Thyroid gland (tissue), 4 donors: ENCODE measurements around the gene OST4. TPM values are rescaled to one million over a fixed set of nuclear protein-coding genes. Genes with fewer than 3 reads are reported as not detected.
A peak's percentile ranks its signal among the peaks of the same experiment; 100 is the strongest.

Experiments
- DNase-seq, 2 donors: peaks; one replicate each; pipeline ENCODE4 v3.0.0-alpha.2; 2019
- H3K27ac ChIP-seq, 3 donors: fragments of 200-600 bp; sonication (generic); 1 replicate in 2 of 3; 2 replicates in 1 of 3; pipeline ENCODE4 v1.5.1; 2016 to 2019; ENCODE audit warnings: mild to moderate bottlenecking in 1 of 3, moderate library complexity in 1 of 3
- H3K27me3 ChIP-seq: fragments of 200-600 bp; sonication (generic); one replicate; pipeline ENCODE4 v1.5.1; 2019
- H3K36me3 ChIP-seq, 2 donors: fragments of 200-600 bp; sonication (generic); one replicate each; pipeline ENCODE4 v1.5.1; 2016 to 2019
- H3K4me1 ChIP-seq, 2 donors: fragments of 200-600 bp; sonication (generic); one replicate each; pipeline ENCODE4 v1.5.1; 2017 to 2019
- H3K4me3 ChIP-seq, 3 donors: fragments of 200-600 bp; sonication (generic); replicated peaks in 1 of 3; 1 replicate in 2 of 3; 2 replicates in 1 of 3; pipeline ENCODE4 v1.5.1; 2016; ENCODE audit warnings: mild to moderate bottlenecking in 1 of 3
- H3K9me3 ChIP-seq: fragments of 200-600 bp; sonication (generic); one replicate; pipeline ENCODE4 v1.5.1; 2017
- POLR2A ChIP-seq, 2 donors: fragments of 450-650 bp; IDR thresholded peaks; one replicate each; pipeline ENCODE4 v1.6.1; 2017; ENCODE audit warnings: antibody characterized with exemption in 2 of 2, mild to moderate bottlenecking in 2 of 2, moderate library complexity in 1 of 2
- WGBS, 2 donors: methylation state at CpG; one replicate each; pipeline ENCODE4 v1.1.5; 2017; 5-methylcytosine and 5-hydroxymethylcytosine counted together
- intact Hi-C: fragments of 100-400 bp; cut with DNase I; formaldehyde crosslinking; loops from one replicate; pipeline ENCODE4 v1.15.1; 2023
- total RNA-seq, 4 donors: library from RNA; depleted of rRNA; stranded (reverse); fragments of >200 nt; gene quantifications; one replicate each; pipeline ENCODE4 v1.2.3, GENCODE V29; 2016
- TF ChIP-seq, protein P1 (sequence below), 6 experiments: fragments of 200-600 bp in 3 of 6; fragments of 450-650 bp in 3 of 6; sonication (generic) in 3 of 6; IDR thresholded peaks; one replicate each; pipeline ENCODE4 v1.5.1; 2016 to 2019; ENCODE audit warnings: antibody characterized with exemption in 6 of 6, mild to moderate bottlenecking in 2 of 6, inconsistent platforms in 1 of 6, moderate library complexity in 1 of 6

The OST4 gene
- total RNA-seq, 4 donors from 2014 or later, result 235 to 467 (median 261) TPM

DNA sequence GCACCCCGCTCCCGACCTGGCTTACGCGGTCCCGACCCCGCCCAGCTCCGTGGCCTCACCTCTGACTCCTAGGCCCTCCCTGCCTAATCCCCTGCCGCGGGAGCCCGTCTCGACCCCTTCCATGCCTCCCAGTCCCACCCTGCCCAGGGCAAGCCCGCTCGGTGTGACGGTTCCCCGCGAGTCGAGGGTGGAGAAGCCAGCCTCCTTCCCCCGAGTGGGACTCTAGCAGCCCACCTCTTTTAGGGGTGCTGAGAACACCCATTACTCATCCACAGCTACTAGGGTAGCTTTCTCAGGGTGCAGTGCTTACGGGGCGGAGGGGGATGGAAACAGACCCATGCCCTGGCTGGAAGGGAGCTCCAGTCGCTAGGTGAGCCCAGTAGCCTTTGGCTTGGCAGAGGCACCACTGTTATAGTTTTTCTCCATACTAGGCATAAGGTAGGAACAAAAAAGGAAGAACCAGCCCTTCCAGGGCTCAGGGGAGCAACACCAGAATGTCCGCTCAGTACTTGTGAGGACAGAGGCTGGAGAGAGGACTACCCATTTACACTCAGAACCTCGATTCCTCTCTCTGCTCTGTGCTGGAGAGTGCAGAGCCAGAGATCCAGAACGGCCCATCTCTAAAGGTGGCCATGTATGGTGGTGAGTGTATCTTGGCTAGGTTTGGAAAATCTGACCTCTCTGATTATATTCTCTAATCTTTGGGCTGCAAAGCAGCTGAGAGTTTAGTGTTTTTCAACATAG is 19.4 kb downstream of the OST4 start:
- intact Hi-C loops, result no loop called here
- peaks cover 10 to 13% of the 10 kb centered on the region in 2 donors for H3K4me1 ChIP-seq
- no peaks in the 10 kb centered on the region for H3K27me3 ChIP-seq
- peaks cover 22 to 27% of the 10 kb centered on the region in 2 donors for H3K36me3 ChIP-seq
- TF ChIP-seq POLR2A (IDR thresholded peaks at IDR 0.05), result no peak
- TF ChIP-seq, protein P1, sequence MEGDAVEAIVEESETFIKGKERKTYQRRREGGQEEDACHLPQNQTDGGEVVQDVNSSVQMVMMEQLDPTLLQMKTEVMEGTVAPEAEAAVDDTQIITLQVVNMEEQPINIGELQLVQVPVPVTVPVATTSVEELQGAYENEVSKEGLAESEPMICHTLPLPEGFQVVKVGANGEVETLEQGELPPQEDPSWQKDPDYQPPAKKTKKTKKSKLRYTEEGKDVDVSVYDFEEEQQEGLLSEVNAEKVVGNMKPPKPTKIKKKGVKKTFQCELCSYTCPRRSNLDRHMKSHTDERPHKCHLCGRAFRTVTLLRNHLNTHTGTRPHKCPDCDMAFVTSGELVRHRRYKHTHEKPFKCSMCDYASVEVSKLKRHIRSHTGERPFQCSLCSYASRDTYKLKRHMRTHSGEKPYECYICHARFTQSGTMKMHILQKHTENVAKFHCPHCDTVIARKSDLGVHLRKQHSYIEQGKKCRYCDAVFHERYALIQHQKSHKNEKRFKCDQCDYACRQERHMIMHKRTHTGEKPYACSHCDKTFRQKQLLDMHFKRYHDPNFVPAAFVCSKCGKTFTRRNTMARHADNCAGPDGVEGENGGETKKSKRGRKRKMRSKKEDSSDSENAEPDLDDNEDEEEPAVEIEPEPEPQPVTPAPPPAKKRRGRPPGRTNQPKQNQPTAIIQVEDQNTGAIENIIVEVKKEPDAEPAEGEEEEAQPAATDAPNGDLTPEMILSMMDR (IDR thresholded peaks at IDR 0.05), result no peak
- H3K4me3 ChIP-seq, result peak overlapping the region; percentile 51 to 85 (median 77)
- H3K9me3 ChIP-seq, result no peaks in the 10 kb centered on the region
- peak overlapping the region; percentile 87 to 98 (median 94) for H3K27ac ChIP-seq
- DNase-seq, result peak; percentile 19 to 33
- WGBS, 2 donors, result 6 to 15% methylated on average over 5 to 22 of the region's 24 CpGs

DNA sequence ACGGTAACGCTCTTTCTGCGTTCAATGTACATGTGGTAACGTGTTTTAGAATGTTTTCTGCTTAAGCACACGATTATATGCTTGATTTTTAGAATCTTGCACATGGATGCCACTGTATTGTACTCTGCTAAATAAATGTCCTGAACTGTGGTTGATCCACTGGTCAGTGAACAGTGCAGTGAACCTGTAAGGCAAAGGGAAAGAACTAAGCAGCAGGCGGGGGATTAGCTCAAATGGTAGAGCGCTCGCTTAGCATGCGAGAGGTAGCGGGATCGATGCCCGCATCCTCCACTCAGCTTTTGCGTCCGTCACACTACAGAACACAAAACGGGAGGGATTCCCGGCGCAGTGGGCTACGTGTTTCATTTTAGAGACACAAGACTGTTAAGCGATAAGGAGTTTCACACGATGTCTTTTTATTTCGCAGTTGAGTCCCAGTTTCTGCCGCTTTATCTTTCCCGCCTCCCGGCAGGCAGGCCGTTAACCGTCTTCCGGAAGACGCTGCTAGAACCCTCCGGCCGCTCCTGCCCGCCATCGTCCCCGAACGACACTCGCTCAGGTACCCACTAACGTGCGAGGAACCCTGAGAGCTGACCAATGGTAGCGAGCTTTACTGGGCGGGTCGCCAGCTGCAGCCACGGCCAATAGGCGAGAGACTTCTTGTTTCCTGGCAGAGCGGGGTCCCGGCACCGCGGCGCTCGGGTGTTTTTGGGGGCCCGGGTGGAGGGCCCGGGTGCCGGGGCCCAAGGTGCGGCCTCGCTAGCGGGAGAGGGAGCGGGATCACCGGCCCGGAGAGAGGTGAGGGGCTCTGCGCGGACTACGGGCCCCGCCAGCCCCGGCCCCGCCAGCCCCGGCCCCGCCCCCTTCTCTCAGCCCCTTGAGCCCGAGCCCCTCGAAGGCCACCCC is 20.2 kb downstream of the OST4 start, which contains the start of gene AGBL5:
Gene AGBL5 (plus strand): TSS at position 673 of the 906 bp plus-strand sequence. CDS start 1,291 bp downstream, outside the sequence.
- Histone ChIP-seq H3K36me3 (peaks cover 16 to 23% of the 10 kb centered on the region in 2 donors), H3K4me3 (peak within 1 kb of the TSS; percentile 51 to 85 (median 77)), H3K9me3 (no peaks in the 10 kb centered on the region), H3K27ac (peak within 1 kb of the TSS; percentile 87 to 98 (median 94)), H3K27me3 (no peaks in the 10 kb centered on the region), H3K4me1 (peaks cover 10 to 13% of the 10 kb centered on the region in 2 donors)
- intact Hi-C loops, result no loop called here
- DNase-seq, result peak; percentile 96 to 97
- TF ChIP-seq, protein P1 (IDR thresholded peaks at IDR 0.05), result peak in 1 of 6 experiments; percentile 3
- peak in 1 of 2 donors; percentile 74 for TF ChIP-seq POLR2A (IDR thresholded peaks at IDR 0.05)
- 1% methylated on average over 32 to 36 of the region's 67 CpGs for WGBS, 2 donors

DNA sequence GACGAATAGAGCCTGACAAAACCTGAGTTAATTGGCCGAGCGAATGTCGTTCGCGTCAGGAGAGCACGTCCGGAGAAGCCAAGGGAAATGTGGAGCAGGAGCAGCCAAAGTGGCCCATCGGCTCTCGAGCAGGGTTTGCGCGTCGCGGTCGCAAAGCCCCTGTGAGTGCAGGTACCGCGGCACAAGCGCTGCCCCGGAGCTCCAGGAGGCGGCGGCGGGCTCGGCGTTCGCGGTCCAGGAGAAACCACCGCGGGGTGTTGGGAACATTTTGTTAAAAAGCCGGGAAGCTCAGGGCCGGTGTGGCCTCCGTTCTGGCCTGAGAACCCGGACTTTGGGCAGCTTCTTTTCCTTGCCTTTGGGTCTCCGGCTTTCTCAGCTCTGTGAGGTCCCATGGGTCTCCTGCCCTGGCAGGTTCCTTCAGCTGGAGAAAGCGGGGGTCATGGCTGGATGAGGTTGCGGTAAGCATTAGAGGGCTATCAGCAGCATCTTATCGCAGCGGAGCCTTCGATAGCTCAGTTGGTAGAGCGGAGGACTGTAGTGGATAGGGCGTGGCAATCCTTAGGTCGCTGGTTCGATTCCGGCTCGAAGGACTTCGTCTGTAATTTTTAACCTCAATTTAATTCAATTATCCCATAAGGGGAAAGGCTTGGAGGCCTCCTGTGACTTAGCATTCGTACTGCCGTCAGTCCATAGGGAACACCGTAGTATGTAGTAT is 21.0 kb downstream of the OST4 start:
- WGBS, 2 donors, result 0 to 3% methylated on average over 15 to 18 of the region's 48 CpGs
- Histone ChIP-seq H3K36me3 (peaks cover 8 to 15% of the 10 kb centered on the region in 2 donors), H3K9me3 (no peaks in the 10 kb centered on the region), H3K4me1 (peaks cover 10 to 13% of the 10 kb centered on the region in 2 donors), H3K4me3 (peak overlapping the region; percentile 9 to 85 (median 77)), H3K27ac (peak overlapping the region; percentile 87 to 98 (median 94)), H3K27me3 (no peaks in the 10 kb centered on the region)
- TF ChIP-seq POLR2A (IDR thresholded peaks at IDR 0.05), result peak in 1 of 2 donors; percentile 30
- TF ChIP-seq, protein P1 (IDR thresholded peaks at IDR 0.05), result peak in 5 of 6 experiments; percentile 16 to 59 (median 55)
- DNase-seq, result peak; percentile 92
- intact Hi-C loops, result no loop called here

DNA sequence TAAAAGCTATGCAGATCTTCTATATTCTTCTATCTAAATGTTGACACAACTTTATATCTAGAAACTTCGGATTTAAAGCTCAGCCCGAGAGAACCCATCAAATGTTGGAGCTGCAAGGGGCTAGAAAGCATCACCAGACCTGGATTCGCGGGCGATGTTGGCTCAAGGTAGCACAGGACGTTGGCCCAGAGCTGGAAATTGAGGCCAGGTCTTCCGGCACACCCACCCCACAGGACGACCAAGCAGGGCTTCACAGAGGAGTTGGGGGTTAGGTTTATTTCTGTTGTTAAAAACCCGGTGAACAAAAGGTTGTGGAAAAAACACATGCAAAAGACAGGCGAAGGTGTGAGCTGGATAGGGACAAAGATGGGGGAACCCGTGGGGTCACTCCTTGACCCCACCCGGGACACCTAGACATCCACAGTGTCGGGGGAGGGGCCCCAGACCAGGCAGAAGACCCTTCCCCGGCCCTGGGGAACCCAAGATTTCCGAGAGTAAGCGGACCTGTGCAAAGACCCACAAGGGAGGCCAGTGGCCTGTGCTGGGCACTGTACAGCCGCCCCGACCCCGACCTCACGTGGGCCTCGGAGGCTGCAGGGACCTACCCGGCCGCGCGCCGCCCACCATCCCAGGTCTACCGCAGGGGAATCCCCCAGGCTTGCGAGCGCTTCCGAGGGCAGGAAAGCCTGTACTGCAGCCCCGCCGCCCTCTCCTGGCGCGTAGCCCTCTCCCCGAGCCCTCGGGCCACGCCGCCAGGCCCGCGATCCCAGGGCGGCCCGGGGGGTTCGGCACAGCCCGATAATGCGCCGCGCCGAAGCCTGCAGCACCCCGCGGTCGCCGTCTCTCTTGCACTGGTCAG is 21.8 kb downstream of the OST4 start:
- intact Hi-C loops, result no loop called here
- no peak for DNase-seq

More for the DNA sequence above, 21.8 kb downstream of the OST4 start:
- Histone ChIP-seq H3K27ac (peak overlapping the region; percentile 87 to 98 (median 94)), H3K9me3 (no peaks in the 10 kb centered on the region), H3K36me3 (peaks cover under 1 to 7% of the 10 kb centered on the region in 2 donors), H3K4me1 (peaks cover 10 to 13% of the 10 kb centered on the region in 2 donors), H3K27me3 (no peaks in the 10 kb centered on the region), H3K4me3 (peak overlapping the region; percentile 9 to 85 (median 55))
- WGBS, 2 donors, result 11 to 36% methylated on average over 16 to 43 of the region's 52 CpGs
- TF ChIP-seq POLR2A (IDR thresholded peaks at IDR 0.05), result no peak
- TF ChIP-seq, protein P1 (IDR thresholded peaks at IDR 0.05), result no peak
